WTC11 (cell line): ENCODE data around the gene TMEM120B. TPM values are rescaled to one million over a fixed set of nuclear protein-coding genes. Genes with fewer than 3 reads are reported as not detected.

Experiments used
- ATF1 ChIP-seq: sonication (generic); formaldehyde crosslinking; IDR thresholded peaks from 2 replicates; pipeline ENCODE4 v1.8.1; 2023; ENCODE audit warnings: mild to moderate bottlenecking, moderate library complexity, missing genetic modification reagents
- CREB1 ChIP-seq: sonication (generic); formaldehyde crosslinking; IDR thresholded peaks from 2 replicates; pipeline ENCODE4 v1.8.0; 2023; ENCODE audit warnings: mild to moderate bottlenecking, missing genetic modification reagents
- EMX1 ChIP-seq: fragments of 250-450 bp; sonication (Bioruptor Pico); IDR thresholded peaks from 2 replicates; pipeline ENCODE4 v1.8.0; 2021; ENCODE audit warnings: mild to moderate bottlenecking
- ESRRA ChIP-seq: sonication (generic); formaldehyde crosslinking; IDR thresholded peaks from 2 replicates; pipeline ENCODE4 v1.8.1; 2022; ENCODE audit warnings: mild to moderate bottlenecking, missing genetic modification reagents, borderline replicate concordance
- FOXP4 ChIP-seq: sonication (generic); formaldehyde crosslinking; IDR thresholded peaks from 2 replicates; pipeline ENCODE4 v1.8.0; 2022; ENCODE audit warnings: mild to moderate bottlenecking, missing genetic modification reagents
- JAZF1 ChIP-seq: fragments of 250-450 bp; sonication (Bioruptor Pico); IDR thresholded peaks from 2 replicates; pipeline ENCODE4 v1.9.0; 2021; ENCODE audit warnings: moderate library complexity, mild to moderate bottlenecking, inconsistent platforms
- JUN ChIP-seq: sonication (generic); formaldehyde crosslinking; IDR thresholded peaks from 2 replicates; pipeline ENCODE4 v1.8.0; 2023; ENCODE audit warnings: mild to moderate bottlenecking, missing genetic modification reagents
- NFYB ChIP-seq: sonication (generic); formaldehyde crosslinking; conservative IDR thresholded peaks from 2 replicates; pipeline ENCODE4 v1.8.0; 2022; ENCODE audit warnings: low read depth, missing genetic modification reagents
- OVOL2 ChIP-seq: fragments of 250-450 bp; sonication (Bioruptor Pico); IDR thresholded peaks from 2 replicates; pipeline ENCODE4 v1.9.0; 2021; ENCODE audit warnings: mild to moderate bottlenecking, borderline replicate concordance
- TEAD1 ChIP-seq: sonication (generic); formaldehyde crosslinking; IDR thresholded peaks from 2 replicates; pipeline ENCODE4 v1.8.0; 2022; ENCODE audit warnings: mild to moderate bottlenecking, missing genetic modification reagents
- ZMAT4 ChIP-seq: fragments of 250-450 bp; sonication (Bioruptor Pico); IDR thresholded peaks from 2 replicates; pipeline ENCODE4 v1.9.0; 2021; ENCODE audit warnings: mild to moderate bottlenecking
- ZNF121 ChIP-seq: sonication (generic); formaldehyde crosslinking; IDR thresholded peaks from 2 replicates; pipeline ENCODE4 v1.8.0; 2023; ENCODE audit warnings: missing genetic modification reagents
- ZNF263 ChIP-seq: sonication (generic); formaldehyde crosslinking; IDR thresholded peaks from 2 replicates; pipeline ENCODE4 v1.8.1; 2022; ENCODE audit warnings: low read depth, mild to moderate bottlenecking, moderate library complexity, missing genetic modification reagents
- ZNF281 ChIP-seq: sonication (generic); formaldehyde crosslinking; IDR thresholded peaks from 2 replicates; pipeline ENCODE4 v1.8.0; 2023; ENCODE audit warnings: mild to moderate bottlenecking, missing genetic modification reagents
- ZNF423 ChIP-seq: fragments of 250-450 bp; sonication (Bioruptor Pico); IDR thresholded peaks from 2 replicates; pipeline ENCODE4 v2.1.2; 2022; ENCODE audit warnings: mild to moderate bottlenecking, moderate library complexity
- total RNA-seq: library from RNA; stranded (reverse); gene quantifications from 3 replicates; pipeline ENCODE4 v1.2.3, GENCODE V29; 2021
- TF ChIP-seq, protein P1 (sequence below): sonication (generic); formaldehyde crosslinking; IDR thresholded peaks from 2 replicates; pipeline ENCODE4 v1.8.0; 2023; ENCODE audit warnings: missing genetic modification reagents, mild to moderate bottlenecking, borderline replicate concordance
- TF ChIP-seq, protein P2 (sequence below): sonication (generic); formaldehyde crosslinking; IDR thresholded peaks from 2 replicates; pipeline ENCODE4 v1.8.1; 2022; ENCODE audit warnings: missing genetic modification reagents, borderline replicate concordance
- TF ChIP-seq, protein P3 (sequence below): sonication (generic); formaldehyde crosslinking; conservative IDR thresholded peaks from 2 replicates; pipeline ENCODE4 v1.8.1; 2022; ENCODE audit warnings: mild to moderate bottlenecking, missing genetic modification reagents
- TF ChIP-seq, protein P4 (sequence below): sonication (generic); formaldehyde crosslinking; IDR thresholded peaks from 2 replicates; pipeline ENCODE4 v1.8.0; 2022; ENCODE audit warnings: missing genetic modification reagents
- TF ChIP-seq, protein P5 (sequence below): fragments of 250-450 bp; sonication (Bioruptor Pico); IDR thresholded peaks from 2 replicates; pipeline ENCODE4 v1.9.0; 2021; ENCODE audit warnings: mild to moderate bottlenecking

The TMEM120B gene
- total RNA-seq, 1 experiment from 2014 or later: 36.9 TPM

DNA sequence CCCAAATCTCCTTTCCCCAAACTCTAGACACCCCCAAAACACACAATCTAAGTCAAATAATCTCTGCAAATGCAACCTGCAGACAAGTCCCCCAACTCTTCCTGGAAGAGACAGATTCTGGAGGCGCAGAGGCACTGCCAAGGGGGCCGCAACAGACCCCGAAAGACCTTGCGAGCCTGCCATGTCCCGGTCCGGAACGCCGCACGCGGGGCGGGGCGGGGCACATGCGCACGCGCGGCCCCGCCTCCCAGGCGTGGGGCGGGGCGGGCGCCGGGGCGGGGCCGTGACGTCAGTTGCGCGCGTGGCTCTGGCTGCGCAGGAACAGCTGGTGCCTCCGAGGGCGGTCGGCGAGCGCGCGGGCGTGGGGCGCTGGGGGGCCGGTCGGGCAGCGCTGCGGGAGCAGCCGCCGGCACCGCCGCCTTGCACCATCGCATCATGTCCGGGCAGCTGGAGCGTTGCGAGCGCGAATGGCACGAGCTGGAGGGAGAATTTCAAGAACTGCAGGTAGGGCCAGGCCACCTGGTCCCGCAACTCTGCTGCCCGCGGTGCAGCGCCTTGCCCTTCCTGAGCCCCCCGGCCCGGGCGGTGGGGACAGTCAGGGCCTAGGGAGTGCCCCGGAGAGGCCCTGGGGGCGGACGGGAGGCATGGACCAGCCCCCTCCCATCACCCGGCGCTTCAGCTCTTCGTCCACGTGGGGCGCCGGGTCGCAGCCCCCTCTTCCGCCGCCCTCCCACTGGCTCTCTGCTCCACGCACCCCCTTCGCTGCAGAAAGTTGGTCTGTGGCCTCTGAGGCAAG is at the start of gene TMEM120B (continued):
- TF ChIP-seq, protein P1, sequence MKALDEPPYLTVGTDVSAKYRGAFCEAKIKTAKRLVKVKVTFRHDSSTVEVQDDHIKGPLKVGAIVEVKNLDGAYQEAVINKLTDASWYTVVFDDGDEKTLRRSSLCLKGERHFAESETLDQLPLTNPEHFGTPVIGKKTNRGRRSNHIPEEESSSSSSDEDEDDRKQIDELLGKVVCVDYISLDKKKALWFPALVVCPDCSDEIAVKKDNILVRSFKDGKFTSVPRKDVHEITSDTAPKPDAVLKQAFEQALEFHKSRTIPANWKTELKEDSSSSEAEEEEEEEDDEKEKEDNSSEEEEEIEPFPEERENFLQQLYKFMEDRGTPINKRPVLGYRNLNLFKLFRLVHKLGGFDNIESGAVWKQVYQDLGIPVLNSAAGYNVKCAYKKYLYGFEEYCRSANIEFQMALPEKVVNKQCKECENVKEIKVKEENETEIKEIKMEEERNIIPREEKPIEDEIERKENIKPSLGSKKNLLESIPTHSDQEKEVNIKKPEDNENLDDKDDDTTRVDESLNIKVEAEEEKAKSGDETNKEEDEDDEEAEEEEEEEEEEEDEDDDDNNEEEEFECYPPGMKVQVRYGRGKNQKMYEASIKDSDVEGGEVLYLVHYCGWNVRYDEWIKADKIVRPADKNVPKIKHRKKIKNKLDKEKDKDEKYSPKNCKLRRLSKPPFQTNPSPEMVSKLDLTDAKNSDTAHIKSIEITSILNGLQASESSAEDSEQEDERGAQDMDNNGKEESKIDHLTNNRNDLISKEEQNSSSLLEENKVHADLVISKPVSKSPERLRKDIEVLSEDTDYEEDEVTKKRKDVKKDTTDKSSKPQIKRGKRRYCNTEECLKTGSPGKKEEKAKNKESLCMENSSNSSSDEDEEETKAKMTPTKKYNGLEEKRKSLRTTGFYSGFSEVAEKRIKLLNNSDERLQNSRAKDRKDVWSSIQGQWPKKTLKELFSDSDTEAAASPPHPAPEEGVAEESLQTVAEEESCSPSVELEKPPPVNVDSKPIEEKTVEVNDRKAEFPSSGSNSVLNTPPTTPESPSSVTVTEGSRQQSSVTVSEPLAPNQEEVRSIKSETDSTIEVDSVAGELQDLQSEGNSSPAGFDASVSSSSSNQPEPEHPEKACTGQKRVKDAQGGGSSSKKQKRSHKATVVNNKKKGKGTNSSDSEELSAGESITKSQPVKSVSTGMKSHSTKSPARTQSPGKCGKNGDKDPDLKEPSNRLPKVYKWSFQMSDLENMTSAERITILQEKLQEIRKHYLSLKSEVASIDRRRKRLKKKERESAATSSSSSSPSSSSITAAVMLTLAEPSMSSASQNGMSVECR (CRISPR knock-in tag): no peak; the same call in 1 of the 2 replicates
- TF ChIP-seq ZMAT4 (no peak), ZNF423 (CRISPR knock-in tag) (no peak; the same call in 1 of the 2 replicates), JAZF1 (no peak), ZNF281 (CRISPR knock-in tag) (no peak), ZNF263 (CRISPR knock-in tag) (no peak), TEAD1 (CRISPR knock-in tag) (0 out of 2 replicates have a peak, but pooled peaks have one; percentile 32), ZNF121 (peak; percentile 71), EMX1 (CRISPR knock-in tag) (no peak), FOXP4 (CRISPR knock-in tag) (peak; percentile 76; the same call in 1 of the 2 replicates), ATF1 (CRISPR knock-in tag) (no peak), OVOL2 (no peak), NFYB (no peak), JUN (CRISPR knock-in tag) (no peak), CREB1 (CRISPR knock-in tag) (no peak), ESRRA (CRISPR knock-in tag) (peak; percentile 64; the same call in 1 of the 2 replicates)
- TF ChIP-seq, protein P2, sequence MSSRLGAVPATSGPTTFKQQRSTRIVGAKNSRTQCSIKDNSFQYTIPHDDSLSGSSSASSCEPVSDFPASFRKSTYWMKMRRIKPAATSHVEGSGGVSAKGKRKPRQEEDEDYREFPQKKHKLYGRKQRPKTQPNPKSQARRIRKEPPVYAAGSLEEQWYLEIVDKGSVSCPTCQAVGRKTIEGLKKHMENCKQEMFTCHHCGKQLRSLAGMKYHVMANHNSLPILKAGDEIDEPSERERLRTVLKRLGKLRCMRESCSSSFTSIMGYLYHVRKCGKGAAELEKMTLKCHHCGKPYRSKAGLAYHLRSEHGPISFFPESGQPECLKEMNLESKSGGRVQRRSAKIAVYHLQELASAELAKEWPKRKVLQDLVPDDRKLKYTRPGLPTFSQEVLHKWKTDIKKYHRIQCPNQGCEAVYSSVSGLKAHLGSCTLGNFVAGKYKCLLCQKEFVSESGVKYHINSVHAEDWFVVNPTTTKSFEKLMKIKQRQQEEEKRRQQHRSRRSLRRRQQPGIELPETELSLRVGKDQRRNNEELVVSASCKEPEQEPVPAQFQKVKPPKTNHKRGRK (CRISPR knock-in tag): no peak
- TF ChIP-seq, protein P3, sequence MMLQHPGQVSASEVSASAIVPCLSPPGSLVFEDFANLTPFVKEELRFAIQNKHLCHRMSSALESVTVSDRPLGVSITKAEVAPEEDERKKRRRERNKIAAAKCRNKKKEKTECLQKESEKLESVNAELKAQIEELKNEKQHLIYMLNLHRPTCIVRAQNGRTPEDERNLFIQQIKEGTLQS (CRISPR knock-in tag): no peak
- TF ChIP-seq, protein P4, sequence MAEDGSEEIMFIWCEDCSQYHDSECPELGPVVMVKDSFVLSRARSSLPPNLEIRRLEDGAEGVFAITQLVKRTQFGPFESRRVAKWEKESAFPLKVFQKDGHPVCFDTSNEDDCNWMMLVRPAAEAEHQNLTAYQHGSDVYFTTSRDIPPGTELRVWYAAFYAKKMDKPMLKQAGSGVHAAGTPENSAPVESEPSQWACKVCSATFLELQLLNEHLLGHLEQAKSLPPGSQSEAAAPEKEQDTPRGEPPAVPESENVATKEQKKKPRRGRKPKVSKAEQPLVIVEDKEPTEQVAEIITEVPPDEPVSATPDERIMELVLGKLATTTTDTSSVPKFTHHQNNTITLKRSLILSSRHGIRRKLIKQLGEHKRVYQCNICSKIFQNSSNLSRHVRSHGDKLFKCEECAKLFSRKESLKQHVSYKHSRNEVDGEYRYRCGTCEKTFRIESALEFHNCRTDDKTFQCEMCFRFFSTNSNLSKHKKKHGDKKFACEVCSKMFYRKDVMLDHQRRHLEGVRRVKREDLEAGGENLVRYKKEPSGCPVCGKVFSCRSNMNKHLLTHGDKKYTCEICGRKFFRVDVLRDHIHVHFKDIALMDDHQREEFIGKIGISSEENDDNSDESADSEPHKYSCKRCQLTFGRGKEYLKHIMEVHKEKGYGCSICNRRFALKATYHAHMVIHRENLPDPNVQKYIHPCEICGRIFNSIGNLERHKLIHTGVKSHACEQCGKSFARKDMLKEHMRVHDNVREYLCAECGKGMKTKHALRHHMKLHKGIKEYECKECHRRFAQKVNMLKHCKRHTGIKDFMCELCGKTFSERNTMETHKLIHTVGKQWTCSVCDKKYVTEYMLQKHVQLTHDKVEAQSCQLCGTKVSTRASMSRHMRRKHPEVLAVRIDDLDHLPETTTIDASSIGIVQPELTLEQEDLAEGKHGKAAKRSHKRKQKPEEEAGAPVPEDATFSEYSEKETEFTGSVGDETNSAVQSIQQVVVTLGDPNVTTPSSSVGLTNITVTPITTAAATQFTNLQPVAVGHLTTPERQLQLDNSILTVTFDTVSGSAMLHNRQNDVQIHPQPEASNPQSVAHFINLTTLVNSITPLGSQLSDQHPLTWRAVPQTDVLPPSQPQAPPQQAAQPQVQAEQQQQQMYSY (CRISPR knock-in tag): no peak
- TF ChIP-seq, protein P5, sequence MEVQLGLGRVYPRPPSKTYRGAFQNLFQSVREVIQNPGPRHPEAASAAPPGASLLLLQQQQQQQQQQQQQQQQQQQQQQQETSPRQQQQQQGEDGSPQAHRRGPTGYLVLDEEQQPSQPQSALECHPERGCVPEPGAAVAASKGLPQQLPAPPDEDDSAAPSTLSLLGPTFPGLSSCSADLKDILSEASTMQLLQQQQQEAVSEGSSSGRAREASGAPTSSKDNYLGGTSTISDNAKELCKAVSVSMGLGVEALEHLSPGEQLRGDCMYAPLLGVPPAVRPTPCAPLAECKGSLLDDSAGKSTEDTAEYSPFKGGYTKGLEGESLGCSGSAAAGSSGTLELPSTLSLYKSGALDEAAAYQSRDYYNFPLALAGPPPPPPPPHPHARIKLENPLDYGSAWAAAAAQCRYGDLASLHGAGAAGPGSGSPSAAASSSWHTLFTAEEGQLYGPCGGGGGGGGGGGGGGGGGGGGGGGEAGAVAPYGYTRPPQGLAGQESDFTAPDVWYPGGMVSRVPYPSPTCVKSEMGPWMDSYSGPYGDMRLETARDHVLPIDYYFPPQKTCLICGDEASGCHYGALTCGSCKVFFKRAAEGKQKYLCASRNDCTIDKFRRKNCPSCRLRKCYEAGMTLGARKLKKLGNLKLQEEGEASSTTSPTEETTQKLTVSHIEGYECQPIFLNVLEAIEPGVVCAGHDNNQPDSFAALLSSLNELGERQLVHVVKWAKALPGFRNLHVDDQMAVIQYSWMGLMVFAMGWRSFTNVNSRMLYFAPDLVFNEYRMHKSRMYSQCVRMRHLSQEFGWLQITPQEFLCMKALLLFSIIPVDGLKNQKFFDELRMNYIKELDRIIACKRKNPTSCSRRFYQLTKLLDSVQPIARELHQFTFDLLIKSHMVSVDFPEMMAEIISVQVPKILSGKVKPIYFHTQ: no peak
